IPS-18c (cell line): ENCODE measurements around the gene GINS2.

Experiments used
- H3K4me3 ChIP-seq: 2 replicates; pipeline ENCODE4 v1.7.0; 2013; ENCODE audit warnings: low read depth, mild to moderate bottlenecking, low read length, moderate library complexity; ENCODE audit not compliant: insufficient read depth
- H3K9me3 ChIP-seq: one replicate; pipeline ENCODE4 v1.6.1; 2013; ENCODE audit warnings: mild to moderate bottlenecking, low read length, moderate library complexity; ENCODE audit not compliant: control insufficient read depth, insufficient read depth

Gene GINS2

DNA sequence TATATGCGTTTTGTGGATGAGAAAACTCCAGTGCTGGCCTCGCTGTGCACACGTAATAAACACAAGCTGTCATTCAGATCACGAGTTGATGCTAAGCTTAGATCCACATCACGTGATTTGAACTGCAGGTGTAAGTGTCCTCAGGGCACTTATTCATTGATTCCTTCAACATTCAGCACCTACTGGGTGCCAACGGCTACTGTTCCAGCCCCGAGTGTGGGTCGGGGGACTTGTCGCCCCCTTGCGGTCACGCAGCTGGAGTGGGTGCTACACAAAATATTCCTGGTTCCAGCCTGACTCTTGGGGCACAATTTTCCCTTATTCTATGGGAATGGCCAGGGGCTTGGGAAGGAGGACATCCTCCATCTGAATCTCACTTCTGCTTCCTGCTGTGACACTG, 29.9 kb upstream of the GINS2 start:
- H3K9me3 ChIP-seq: no peaks in the 10 kb centered on the region

DNA sequence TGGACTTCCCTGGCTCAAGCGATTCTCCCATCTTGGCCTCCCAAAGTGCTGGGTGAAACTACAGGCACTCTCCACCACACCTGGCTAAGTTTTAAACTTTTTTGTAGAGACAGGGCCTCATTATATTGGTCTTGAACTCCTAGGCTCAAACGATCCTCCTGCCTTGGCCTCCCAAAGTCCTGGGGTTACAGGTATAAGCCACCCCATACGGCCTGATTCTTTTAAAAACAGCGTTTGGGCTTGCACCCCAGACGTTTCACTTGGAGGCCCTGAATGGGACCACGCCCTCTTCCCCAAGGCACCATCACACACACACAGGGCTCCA, 29.4 kb upstream of the GINS2 start:
- no peak overlapping the region for H3K4me3 ChIP-seq
- H3K9me3 ChIP-seq: no peaks in the 10 kb centered on the region

More for the DNA sequence above, 29.9 kb upstream of the GINS2 start:
- H3K4me3 ChIP-seq: no peak overlapping the region

DNA sequence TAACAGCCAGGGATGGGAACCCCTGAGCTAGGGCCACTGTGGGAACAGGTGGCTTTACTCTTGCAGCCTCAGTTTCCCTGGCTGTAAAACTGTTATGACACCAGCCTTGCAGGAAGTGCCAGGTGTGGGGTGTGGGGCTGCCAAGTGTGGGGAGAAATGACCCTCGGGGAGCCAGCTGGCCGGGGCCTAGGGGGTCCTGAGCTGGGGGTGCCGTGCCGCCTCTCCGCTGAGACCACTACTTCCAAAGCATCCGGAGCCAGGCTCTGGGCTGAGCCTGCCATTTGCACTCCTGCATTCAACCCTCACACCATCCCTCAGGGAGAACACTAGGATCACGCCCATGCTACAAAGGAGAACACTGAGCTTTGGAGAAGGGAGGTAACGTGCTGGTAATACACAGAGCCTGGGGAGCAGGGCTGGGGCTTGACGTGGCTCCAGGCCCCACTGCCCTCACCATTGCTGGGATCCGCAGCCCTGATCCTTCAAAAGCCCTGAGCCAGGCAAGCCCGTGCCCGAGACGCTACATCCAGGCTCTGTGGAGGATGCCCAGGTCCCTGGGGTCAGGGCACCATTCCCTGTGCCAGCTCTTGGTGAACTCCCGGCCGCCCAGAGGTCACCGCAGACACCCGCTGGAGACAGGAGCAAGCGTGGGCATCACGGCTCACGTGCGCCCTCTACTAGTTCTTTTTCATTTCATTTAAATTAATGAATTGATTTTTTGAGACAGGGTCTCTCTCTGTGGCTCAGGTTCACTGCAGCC, 28.8 kb upstream of the GINS2 start:
- no peak overlapping the region for H3K4me3 ChIP-seq

DNA sequence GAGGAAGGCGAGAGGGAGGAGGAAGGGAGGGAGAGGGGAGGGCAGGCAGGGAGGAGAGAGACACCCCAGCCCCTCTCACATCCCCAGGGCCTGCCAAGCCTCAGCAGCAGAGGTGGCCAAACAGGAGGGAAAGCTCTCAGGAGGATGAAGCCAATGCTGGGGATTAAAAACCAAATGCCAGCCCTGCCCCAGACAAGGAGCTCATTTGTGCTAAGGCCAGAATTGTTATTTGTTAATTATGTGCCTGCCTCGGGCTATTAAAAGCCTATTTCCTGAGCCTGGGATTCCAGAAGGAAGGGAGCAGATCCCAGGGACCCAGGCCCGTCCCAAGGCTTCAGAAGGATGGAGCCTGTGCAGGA, 27.9 kb upstream of the GINS2 start:
- peaks cover 2% of the 10 kb centered on the region for H3K9me3 ChIP-seq
- no peak overlapping the region for H3K4me3 ChIP-seq

More for the DNA sequence above, 28.8 kb upstream of the GINS2 start:
- no peaks in the 10 kb centered on the region for H3K9me3 ChIP-seq

DNA sequence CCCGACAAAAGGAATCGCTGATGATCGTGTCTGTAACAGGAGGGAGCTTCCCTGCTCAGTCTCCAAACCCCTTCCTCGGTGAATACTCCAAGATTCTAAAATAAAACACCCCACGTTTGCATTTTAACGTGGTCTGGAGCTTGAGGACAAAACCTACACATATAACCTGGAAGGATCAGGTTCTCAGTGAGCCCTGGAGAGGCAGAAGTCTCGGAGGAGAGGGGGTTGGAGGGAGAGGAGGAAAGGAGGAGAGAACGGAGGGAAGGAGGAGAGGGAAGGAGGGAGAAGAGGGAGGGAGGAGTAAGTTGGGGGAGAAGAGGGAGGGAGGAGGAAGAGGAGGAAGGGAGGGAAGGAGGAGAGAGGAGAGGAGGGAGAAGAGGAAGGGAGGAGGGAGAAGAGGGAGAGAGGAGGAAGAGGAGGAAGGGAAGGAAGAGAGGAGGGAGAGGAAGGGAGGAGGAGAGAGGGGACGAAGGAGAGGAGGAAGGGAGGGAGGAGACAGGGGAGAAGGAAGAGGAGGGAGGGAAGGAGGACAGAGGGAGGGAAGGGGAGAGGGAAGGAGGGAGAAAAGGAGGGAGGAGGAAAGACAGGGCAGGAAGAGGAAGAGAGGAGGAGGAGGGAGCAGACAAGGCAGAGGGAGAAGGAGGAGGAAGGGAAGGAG, 27.4 kb upstream of the GINS2 start:
- Histone ChIP-seq H3K4me3 (no peak overlapping the region; the same call in 1 of the 2 replicates), H3K9me3 (peaks cover 3% of the 10 kb centered on the region)

DNA sequence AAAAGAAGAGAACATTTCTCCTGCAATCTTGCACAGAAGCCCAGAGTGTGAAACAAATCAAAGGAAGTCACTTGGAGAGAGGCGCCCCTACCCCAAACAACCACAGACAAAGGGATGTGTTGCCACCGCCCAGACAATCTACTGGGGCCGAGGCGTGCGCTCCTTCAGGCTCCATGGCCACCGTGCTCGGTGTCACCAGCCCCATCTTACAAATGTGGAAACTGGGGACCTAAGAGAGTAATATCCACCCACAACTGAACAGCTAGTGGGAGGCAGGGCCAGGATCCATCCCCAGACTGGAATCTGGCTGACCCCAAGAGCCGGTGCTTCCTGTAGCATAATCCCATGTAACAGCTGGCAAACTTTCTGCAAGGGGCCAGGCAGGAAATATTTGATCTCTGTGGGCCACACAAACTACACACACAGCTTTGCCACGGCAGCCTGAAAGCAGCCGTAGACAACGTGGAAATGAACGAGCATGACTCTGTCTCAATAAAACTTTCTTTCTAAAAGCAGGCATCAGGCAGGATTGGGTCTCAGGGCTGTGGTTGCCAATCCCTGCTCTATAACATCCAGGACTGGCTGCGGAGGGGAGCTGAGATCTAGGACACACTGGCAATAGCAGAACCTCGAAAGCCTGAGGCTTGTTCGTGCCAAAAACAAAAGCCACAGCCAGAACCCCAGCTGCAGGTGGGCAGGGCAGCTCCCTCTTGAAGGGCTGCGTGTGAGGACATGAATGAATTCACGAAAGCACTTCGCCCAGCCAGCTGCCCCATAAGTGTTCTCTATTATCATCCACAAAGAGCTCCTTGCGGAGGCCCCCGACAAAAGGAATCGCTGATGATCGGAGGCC, 26.6 kb upstream of the GINS2 start:
- Histone ChIP-seq H3K9me3 (peaks cover 3% of the 10 kb centered on the region), H3K4me3 (no peak overlapping the region)

DNA sequence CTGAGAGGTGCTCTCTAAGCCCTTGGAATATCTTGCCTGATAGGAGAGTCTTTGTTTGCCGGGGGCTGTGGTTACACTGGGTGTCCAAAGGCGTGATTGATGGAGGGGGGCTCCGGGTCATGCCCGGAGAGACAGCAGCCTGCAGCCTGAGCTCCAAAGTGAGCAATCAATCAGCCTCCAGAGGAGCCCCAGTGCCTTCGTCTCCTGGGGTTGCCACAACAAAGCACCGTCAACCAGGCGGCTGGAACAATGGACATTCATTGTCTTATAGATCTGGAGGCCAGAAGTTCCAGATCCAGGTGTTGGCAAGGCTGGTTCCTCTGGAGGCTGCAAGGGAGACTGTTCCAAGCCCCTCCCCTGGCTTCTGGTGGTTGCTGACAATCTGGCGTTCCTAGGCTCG, 24.0 kb upstream of the GINS2 start:
- peaks cover 3% of the 10 kb centered on the region for H3K9me3 ChIP-seq
- no peak overlapping the region for H3K4me3 ChIP-seq

DNA sequence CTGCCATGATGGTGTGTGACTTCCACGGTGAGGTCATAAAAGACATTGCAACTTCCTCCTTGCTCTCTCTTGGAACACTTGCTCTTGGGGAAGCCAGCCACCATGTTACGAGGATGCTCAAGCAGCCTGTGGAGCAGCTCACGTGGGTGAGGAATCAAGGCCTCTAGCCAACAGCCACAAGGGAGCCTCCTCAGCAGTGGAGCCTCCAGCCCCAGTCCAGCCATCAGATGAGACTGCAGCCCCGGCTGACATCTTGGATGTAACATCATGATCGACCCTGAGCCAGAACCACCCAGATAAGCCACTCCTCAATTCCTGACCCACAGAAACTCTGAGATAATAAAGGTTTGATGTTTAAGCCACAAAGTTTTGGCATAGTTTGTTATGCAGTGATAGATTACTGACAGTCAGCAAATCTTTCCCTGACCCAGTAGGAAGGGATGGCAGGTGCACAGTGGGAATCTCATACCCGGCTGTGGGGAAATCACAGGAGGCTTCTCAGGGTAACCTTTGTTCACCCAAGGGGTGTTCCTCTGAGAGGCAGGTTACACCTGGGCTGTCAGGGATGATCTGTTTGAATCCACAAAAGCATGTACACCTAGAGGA, 23.3 kb upstream of the GINS2 start:
- Histone ChIP-seq H3K9me3 (peaks cover 3% of the 10 kb centered on the region), H3K4me3 (peak overlapping the region; percentile 24; the same call in 1 of the 2 replicates)

DNA sequence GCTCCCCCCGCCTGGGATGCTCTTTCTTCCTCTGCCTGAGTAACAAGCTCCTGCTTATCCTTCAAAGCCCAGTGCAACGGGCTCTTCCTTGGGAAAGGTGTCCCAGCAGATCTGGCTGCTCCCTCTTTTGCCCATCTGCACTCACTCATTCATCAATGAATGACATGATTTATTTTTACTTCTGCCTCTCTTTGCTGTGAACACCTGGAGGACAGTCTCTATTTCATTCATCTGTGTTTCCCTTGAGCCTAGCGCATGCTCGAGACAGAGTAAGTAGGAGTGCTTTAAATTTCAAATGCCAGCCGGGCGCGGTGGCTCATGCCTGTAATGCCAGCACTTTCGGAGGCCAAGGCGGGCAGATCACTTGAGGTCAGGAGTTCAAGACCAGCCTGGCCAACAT, 22.0 kb upstream of the GINS2 start:
- Histone ChIP-seq H3K4me3 (no peak overlapping the region), H3K9me3 (peaks cover 3% of the 10 kb centered on the region)

DNA sequence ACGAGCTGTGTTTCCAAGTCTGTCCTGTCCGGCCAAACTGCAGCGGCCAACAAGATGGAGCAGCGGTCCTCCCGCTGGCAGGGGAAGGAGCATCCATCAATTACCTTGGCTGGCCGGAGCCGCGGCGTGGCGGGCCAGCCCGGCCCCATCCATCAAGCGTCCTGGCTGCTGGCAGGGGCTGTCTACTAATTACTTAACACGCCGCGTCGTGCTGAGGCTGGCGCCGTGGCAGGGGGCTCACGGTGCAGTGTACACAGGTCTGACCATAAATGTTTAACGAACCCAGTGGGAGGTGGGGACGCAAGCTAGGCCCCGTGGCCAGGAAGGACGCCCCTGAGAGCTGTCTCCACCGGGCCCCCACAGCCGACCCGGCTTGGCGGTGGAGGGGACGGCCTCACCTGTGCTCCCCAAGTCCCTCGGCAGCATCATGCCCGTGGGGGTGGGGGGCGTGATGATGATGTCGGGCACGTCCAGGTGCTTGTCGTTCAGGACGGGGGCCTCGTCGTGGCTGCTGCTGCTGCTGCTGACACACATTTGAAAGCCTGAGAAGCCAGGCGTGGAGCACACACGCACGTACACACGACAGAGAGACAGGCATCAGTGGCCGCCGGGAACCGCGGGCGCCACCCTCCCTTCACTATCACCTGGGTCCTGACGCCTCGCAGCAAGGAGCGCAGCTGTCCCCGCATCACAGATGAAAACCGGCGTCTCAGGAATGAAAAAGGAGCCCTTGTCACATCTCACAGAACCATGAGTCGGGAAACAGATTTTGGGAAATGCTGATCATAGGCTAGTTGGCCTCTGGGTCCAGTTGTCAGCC, 21.2 kb upstream of the GINS2 start:
- Histone ChIP-seq H3K4me3 (no peak overlapping the region), H3K9me3 (peaks cover 5% of the 10 kb centered on the region)

DNA sequence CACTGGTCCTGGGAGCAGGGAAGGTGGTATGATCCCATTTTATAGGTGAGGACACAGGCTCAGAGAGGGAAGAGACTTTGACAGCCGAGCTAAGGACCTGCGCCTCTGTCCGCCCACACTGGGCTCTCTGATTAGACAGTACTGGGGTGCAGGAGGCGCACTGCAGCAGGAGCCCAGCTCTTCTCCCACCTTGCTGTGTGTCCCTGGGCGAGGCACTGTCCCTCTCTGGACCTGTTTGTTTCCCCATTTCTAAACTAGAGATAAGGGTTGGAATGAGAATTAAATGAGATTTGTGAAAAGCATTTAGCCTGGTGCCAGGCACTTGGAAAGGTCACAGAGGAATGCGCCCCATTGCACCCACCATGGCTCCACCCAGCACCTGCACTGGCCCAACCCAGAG, 19.6 kb upstream of the GINS2 start:
- H3K9me3 ChIP-seq: peaks cover 5% of the 10 kb centered on the region
- H3K4me3 ChIP-seq: no peak overlapping the region

DNA sequence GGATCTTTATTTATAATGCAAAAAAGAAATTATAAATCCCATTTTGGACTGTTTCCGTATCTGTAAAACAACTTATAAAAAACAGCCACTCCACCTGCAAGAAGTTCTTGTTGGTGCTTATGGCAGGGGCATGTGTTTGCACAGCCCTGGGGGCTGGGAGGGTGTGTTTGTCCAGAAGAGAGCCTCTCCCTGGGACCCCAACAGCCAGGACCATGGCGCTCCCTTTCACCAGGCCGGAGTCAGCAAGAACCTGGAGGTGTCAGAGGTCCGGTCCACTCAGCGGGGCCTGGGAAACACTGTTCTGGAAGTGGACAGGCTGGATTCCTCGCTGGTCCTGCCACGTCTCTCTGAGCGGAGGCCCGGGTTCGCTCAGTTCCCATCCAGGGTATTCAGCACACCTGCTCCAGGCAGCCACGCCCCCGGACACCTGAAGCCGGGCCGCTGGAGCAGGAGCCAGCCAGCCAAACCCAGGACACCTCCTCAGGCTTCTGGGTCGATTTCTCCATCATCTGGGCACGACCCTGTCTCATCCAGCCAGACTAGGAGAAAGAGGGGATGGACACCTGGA, 18.9 kb upstream of the GINS2 start:
- H3K9me3 ChIP-seq: peaks cover 5% of the 10 kb centered on the region
- no peak overlapping the region for H3K4me3 ChIP-seq

DNA sequence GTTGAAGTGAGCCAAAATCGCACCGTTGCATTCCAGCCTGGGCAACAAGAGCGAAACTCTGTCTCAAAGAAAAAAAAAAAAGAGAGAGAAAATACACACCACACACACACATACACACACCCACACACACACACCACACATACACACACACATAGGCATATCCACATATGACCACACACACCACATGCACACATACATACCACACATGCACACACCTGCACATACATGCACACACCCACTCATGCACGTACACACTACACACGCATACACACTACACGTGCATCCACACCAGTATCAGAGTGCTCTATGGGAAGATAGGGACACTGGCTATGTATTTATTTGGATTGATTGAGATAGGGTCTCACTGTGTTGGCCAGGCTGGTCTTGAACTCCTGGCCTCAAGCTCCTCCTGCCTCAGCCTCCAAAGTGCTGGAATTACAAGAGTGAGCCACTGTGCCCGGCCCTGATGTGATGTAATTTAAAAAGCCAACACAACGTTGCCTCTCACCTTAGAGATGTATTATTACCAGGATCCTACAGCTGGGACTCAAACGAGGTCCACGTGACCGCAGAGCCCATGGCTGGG, 17.8 kb upstream of the GINS2 start:
- no peak overlapping the region for H3K4me3 ChIP-seq
- H3K9me3 ChIP-seq: peaks cover 2% of the 10 kb centered on the region

DNA sequence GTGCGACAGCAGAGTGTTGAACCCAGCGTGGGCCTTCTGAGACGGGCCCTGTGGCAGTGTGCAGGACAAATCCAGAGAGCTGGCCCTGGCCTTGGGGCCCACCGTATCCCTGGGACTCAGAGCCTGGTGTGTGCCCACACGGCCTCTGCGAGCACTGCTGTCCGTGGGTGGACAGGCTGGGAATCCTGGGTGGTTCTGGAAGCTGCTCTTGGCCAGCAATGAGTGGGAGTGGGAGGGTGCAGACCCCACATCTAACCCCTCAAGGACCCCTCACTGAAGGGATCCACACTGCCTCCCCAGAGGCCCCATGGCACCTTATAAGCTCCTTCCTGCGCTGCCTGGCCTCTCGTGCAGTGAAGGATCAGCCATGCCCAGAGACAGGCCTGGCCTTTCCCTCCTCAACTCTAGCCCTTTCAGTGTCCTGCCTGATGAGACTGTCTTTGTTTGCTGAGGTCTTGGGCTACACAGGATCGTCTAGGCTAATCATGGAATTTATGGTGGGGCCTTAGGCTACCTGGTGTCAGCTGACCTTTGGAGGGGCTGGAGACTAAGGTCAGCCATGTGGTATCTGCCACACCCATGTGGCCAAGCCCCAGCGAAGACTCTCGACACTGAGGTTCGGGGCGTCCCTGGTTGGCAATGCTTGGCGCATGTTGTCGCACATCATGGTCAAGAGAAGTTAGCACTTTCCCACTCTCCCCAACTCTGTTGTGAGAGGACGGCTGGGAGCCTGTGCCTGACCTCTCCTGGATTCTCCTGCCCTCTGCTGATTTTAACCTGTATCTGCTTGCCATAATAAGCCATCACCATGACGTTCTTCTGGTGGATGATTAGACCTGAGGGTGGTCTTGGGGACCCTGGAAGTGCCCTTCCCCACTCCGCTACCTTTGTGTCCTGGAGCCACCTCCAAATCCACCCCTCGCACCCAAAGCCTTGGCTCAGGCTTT, 16.4 kb upstream of the GINS2 start:
- H3K9me3 ChIP-seq: peaks cover 2% of the 10 kb centered on the region
- no peak overlapping the region for H3K4me3 ChIP-seq

DNA sequence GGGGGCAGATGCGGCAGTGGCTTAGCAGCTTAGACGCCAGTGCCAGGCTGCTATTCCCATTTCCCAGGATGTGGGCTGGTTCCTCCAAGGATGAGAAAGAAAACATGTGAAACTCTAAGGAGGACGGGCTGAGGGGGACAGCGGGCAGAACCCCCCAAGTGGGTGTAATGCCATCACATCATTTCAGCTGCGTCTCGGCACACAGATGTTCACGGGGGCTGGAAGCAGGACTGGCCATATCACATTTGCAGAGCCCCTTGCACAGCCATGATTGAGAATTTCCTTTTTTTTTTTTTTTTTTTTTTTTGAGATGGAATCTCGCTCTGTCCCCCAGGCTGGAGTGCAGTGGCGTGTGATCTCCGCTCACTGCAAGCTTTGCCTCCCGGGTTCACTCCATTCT, 15.3 kb upstream of the GINS2 start:
- Histone ChIP-seq H3K9me3 (peaks cover 2% of the 10 kb centered on the region), H3K4me3 (no peak overlapping the region)
